HG03378 (cell line): ENCODE measurements around the gene DRP2.
"Not testable (repeated sequence)": the region's sequence is repeated elsewhere in the genome, so short reads cannot be mapped to it uniquely, and the experiment has no call there.

ENCODE experiments used
- ATAC-seq: cut with Tn5 transposase; IDR thresholded peaks from one replicate; pipeline ENCODE4 v1.9.1; 2021; ENCODE audit warnings: mild to moderate bottlenecking, moderate library complexity; ENCODE audit not compliant: unreplicated experiment

DRP2 gene

GRCh38 chrX:101231080-101231479 is 11.5 kb downstream of the DRP2 start:
- no peak for ATAC-seq

GRCh38 chrX:101232316-101232715 is 12.7 kb downstream of the DRP2 start:
- ATAC-seq: no peak

GRCh38 chrX:101237041-101237440 is 17.5 kb downstream of the DRP2 start:
- ATAC-seq: no peak

GRCh38 chrX:101241531-101241930 is 21.9 kb downstream of the DRP2 start:
- no peak for ATAC-seq

GRCh38 chrX:101252634-101253033 is 33.0 kb downstream of the DRP2 start:
- no peak for ATAC-seq

- ATAC-seq: no peak
Measured at GRCh38 chrX:101257448-101258258, 38.1 kb downstream of the DRP2 start.

GRCh38 chrX:101258259-101258581 is 38.6 kb downstream of the DRP2 start:
- ATAC-seq: no peak

GRCh38 chrX:101260435-101260834 is 40.8 kb downstream of the DRP2 start:
- no peak for ATAC-seq

GRCh38 chrX:101262590-101262989 is 43.0 kb downstream of the DRP2 start:
- ATAC-seq: no peak

- no peak for ATAC-seq
Measured at GRCh38 chrX:101263766-101264165, 44.2 kb downstream of the DRP2 start.

- ATAC-seq: no peak
Measured at GRCh38 chrX:101265869-101266428, 46.4 kb downstream of the DRP2 start.

GRCh38 chrX:101274198-101274597 is 54.6 kb downstream of the DRP2 start:
- ATAC-seq: no peak

- no peak for ATAC-seq
Measured at GRCh38 chrX:101276238-101276637, 56.7 kb downstream of the DRP2 start.

GRCh38 chrX:101287402-101287801 is 67.8 kb downstream of the DRP2 start:
- ATAC-seq: peak; percentile 58

- no peak for ATAC-seq
Measured at GRCh38 chrX:101290957-101291603, 71.5 kb downstream of the DRP2 start, which contains the start of gene TAF7L. Gene TAF7L, minus strand, starts transcription at chrX:101291334. Its CDS starts 3,791 bp downstream, at chrX:101287543.

GRCh38 chrX:101295603-101296002 is 76.0 kb downstream of the DRP2 start:
- not testable (repeated sequence) for ATAC-seq

GRCh38 chrX:101303790-101304189 is 84.2 kb downstream of the DRP2 start:
- no peak for ATAC-seq
